Hepatocyte (in vitro differentiated cells): ENCODE data around the gene RAPGEFL1.

Experiments
- EZH2 ChIP-seq: fragments of 200-600 bp; sonication (generic); IDR thresholded peaks from 2 replicates; pipeline ENCODE4 v1.6.1; 2016; ENCODE audit warnings: antibody characterized with exemption, mild to moderate bottlenecking, borderline replicate concordance
- EZH2phosphoT487 ChIP-seq: fragments of 200-600 bp; sonication (generic); IDR thresholded peaks from one replicate; pipeline ENCODE4 v1.6.1; 2018; ENCODE audit warnings: antibody characterized with exemption, mild to moderate bottlenecking, low read depth, moderate library complexity; ENCODE audit not compliant: unreplicated experiment, severe bottlenecking
- TF ChIP-seq, protein P1 (sequence below): fragments of 200-600 bp; sonication (generic); IDR thresholded peaks from 2 replicates; pipeline ENCODE4 v1.5.1; 2016; ENCODE audit warnings: antibody characterized with exemption, mild to moderate bottlenecking; ENCODE audit not compliant: poor library complexity

DNA sequence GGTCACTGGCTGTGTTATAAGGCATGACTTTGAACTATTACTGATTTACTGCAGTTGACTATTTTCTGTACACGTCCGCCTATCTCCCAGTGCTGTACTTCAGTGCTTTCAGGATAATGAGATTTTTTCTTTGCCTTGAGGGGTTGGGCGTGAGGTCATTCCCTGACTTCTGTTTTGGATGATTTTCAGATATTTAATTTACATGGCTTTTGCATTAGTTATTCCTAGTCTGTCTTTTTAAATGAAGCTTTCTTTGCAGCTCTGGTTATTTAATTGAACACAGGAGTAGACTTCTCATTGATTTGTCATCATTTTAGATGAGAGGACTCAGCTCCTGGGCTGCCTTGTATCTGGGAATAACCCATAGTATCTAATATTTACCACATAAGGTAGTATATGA is 65.5 kb downstream of the RAPGEFL1 start:
- TF ChIP-seq, protein P1, sequence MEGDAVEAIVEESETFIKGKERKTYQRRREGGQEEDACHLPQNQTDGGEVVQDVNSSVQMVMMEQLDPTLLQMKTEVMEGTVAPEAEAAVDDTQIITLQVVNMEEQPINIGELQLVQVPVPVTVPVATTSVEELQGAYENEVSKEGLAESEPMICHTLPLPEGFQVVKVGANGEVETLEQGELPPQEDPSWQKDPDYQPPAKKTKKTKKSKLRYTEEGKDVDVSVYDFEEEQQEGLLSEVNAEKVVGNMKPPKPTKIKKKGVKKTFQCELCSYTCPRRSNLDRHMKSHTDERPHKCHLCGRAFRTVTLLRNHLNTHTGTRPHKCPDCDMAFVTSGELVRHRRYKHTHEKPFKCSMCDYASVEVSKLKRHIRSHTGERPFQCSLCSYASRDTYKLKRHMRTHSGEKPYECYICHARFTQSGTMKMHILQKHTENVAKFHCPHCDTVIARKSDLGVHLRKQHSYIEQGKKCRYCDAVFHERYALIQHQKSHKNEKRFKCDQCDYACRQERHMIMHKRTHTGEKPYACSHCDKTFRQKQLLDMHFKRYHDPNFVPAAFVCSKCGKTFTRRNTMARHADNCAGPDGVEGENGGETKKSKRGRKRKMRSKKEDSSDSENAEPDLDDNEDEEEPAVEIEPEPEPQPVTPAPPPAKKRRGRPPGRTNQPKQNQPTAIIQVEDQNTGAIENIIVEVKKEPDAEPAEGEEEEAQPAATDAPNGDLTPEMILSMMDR: no peak
- TF ChIP-seq EZH2phosphoT487 (no peak), EZH2 (no peak)
